ENCODE measurements around the gene VNN1. TPM values are rescaled to one million over a fixed set of nuclear protein-coding genes. Genes with fewer than 3 reads are reported as not detected.

Gene VNN1
- total RNA-seq = 0.49 TPM in 1 of 2 replicates, not detected in the other

GRCh38 chr6:132713352-132714134 is at the start of gene VNN1:
Gene VNN1 (minus strand): TSS chr6:132714055. CDS start chr6:132714035, 20 bp downstream.

GRCh38 chr6:132659082-132659481 is 54.8 kb downstream of the VNN1 start, which contains the start of gene TAAR1:
Gene TAAR1 (minus strand): TSS chr6:132659182. CDS start chr6:132646003, 13,179 bp downstream.

Other genes starting within 250 kb of the VNN1 start
- 47.5 and 59.5 TPM in 2 replicates for gene STX7, start 200.9 kb downstream of the VNN1 start, total RNA-seq
- gene TAAR9, start 175.8 kb downstream of the VNN1 start, total RNA-seq = not detected in 2 replicates
- not detected in 2 replicates for gene TAAR8, start 161.4 kb downstream of the VNN1 start, total RNA-seq
- gene TAAR6, start 143.7 kb downstream of the VNN1 start, total RNA-seq = not detected in 2 replicates
- gene TAAR5, start 124.3 kb downstream of the VNN1 start, total RNA-seq = not detected in 2 replicates
- not detected in 2 replicates for gene TAAR2, start 89.8 kb downstream of the VNN1 start, total RNA-seq
- 0.16 TPM in 1 of 2 replicates, not detected in the other for gene TAAR1, start 54.9 kb downstream of the VNN1 start, total RNA-seq
- gene VNN2, start 43.8 kb upstream of the VNN1 start, total RNA-seq = 0.16 TPM in 1 of 2 replicates, not detected in the other
- 5.8 and 9.4 TPM in 2 replicates for gene SLC18B1, start 84.6 kb upstream of the VNN1 start, total RNA-seq
- gene RPS12, start 100.5 kb upstream of the VNN1 start, total RNA-seq = 584 and 645 TPM in 2 replicates

Data from hair follicle dermal papilla cell (primary cell).